HG02759 (cell line): Measurements from ENCODE around the gene ATP2A2.
"Not testable (repeated sequence)": the region's sequence is repeated elsewhere in the genome, so short reads cannot be mapped to it uniquely, and the experiment has no call there.

ENCODE experiments used
- ATAC-seq: cut with Tn5 transposase; IDR thresholded peaks from one replicate; pipeline ENCODE4 v1.9.1; 2021; ENCODE audit warnings: mild to moderate bottlenecking, moderate library complexity; ENCODE audit not compliant: unreplicated experiment

ATP2A2 gene

DNA sequence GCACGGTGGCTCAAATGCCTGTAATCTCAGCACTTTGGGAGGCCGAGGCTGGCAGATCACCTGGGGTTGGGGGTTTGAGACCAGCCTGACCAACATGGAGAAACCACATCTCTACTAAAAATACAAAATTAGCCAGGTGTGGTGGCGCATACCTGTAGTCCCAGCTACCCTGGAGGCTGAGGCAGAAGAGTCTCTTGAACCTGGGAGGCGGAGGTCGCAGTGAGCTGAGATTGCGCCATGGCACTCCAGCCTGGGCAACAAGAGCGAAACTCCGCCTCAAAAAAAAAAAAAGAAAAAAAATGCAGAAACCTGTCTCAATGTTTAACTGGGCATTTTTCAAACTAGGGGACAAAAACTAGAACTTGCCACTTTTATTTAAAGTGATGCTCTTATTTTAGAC is 59.2 kb downstream of the ATP2A2 start:
- ATAC-seq: not testable (repeated sequence)

DNA sequence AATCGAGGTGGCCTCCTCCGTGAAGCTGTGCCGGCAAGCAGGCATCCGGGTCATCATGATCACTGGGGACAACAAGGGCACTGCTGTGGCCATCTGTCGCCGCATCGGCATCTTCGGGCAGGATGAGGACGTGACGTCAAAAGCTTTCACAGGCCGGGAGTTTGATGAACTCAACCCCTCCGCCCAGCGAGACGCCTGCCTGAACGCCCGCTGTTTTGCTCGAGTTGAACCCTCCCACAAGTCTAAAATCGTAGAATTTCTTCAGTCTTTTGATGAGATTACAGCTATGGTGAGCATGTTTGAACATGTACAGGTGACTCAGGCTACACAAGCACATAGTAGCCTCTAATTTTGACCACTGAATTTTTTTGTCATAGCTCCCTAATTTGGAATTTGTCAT is 59.7 kb downstream of the ATP2A2 start:
- ATAC-seq: no peak

DNA sequence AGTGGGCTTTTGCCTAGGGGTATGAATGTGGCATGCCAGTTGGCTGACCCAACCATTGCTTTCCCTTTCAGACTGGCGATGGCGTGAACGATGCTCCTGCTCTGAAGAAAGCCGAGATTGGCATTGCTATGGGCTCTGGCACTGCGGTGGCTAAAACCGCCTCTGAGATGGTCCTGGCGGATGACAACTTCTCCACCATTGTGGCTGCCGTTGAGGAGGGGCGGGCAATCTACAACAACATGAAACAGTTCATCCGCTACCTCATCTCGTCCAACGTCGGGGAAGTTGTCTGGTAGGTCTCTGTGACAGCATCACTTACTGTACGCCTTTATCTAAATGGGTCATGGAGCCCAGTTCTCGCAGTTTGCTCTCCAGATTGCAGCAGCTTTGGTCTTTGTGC is 61.1 kb downstream of the ATP2A2 start:
- ATAC-seq: no peak

GRCh38 chr12:110343114-110343513 is 62.1 kb downstream of the ATP2A2 start:
- no peak for ATAC-seq

- no peak for ATAC-seq
Measured at GRCh38 chr12:110343736-110344555, 62.9 kb downstream of the ATP2A2 start.

DNA sequence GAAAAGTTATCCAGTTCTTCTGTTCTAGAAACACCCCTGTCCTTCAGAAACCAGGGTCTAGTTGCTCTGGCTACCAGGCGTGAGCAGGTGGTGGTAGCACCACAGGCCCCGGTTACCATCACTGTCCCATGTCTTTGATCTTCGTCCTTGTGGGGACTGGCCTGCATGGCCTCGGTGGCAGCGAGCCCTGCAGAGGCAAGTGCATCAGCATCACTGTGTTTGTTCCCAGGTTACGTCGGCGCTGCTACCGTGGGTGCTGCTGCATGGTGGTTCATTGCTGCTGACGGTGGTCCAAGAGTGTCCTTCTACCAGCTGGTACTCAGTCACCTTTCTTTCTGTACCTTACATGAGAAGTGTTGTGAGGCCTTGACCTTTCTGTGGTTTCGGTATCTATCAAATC is 63.6 kb downstream of the ATP2A2 start:
- ATAC-seq: no peak

GRCh38 chr12:110345176-110345661 is 64.2 kb downstream of the ATP2A2 start:
- ATAC-seq: no peak

- no peak for ATAC-seq
Measured at GRCh38 chr12:110345963-110346362, 64.9 kb downstream of the ATP2A2 start.

DNA sequence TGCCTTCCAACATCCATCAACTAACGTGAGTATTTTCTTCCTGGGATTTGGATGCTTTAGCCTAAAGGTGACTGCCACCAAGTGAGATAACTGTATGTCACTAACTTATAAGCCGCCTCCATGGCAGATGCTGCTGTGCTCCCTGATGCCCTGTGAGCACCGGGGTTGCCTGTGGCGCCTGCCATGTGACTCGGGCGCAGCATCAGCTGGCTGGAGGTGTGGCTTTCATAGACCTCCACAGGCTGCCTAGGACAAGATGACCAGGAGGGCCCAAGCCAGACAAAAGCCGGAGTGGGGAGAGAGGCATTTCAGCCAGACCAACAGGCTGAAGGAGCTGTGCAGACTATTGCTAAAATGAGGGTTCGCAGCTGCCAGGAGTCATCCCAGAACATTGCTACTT is 66.7 kb downstream of the ATP2A2 start:
- no peak for ATAC-seq

- no peak for ATAC-seq
Measured at GRCh38 chr12:110348431-110349059, 67.5 kb downstream of the ATP2A2 start.

DNA sequence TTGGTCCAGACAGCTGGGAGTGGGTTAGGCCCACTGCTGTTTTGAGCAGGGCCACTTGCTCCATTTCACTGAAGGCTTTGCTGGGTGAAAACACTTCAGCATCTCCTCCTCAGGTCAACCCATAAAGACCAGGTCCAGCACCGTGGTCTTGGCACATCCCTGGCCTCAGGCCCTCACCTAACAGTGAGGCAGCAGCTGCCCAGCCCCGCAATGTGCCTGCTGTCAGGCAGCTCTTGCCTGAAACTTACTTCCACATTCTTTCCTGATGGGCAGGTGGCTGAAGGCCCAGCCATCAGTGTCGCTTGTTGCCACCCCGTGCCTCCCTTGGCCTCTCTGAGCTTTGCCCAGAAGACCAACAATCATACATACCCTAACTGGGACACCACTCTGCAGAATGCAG is 68.0 kb downstream of the ATP2A2 start:
- ATAC-seq: no peak

DNA sequence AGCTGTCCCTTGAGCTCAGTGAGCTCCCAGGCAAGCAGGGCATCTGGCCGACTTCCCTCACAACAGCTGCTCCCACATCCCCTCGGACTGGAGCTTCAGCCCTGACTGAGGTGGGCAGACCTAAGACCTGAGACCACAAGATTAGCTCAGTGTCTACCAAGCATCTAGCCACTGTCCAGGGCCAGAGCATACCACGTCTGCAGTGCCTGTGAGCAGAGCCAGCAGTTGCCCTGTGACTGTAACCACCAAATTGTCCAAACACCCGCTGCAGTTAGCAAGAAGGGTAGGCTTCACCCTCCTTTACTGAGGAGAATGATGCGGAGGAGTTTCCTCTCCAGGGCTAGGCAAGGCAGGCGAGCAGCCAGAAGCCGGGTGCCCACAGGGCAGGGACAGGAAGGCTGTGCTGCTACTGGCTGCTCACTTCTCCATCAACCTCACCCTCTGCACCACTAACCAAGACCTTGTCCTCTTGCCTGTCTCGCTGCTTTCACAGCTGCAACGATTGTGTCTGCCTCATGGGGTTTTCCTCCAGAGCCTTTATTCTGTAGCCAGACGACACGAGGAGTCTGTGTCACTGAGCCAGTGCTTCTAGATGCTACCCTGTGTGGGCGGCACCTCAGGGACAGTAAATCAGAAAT is 68.6 kb downstream of the ATP2A2 start:
- peak; percentile 63 for ATAC-seq

- ATAC-seq: no peak
Measured at GRCh38 chr12:110351119-110351518, 70.1 kb downstream of the ATP2A2 start.

DNA sequence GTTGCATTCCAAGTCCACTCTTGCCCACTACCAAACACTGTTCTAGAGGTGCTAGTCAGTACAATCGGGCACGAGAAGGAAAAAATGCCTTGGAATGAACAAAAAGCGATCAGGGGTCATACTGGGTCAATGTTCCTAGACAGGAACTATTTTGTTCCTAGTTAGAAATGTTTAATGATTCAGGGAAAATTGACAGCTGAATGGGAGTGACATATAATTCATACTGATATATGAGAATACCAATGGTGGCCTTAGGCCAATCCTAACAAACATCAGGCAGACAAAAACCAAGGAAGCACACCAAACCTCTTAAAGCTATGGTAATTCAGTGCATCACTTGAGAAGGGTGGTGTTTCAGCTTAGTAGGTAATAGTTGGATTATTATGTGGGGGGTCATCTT is 71.4 kb downstream of the ATP2A2 start:
- ATAC-seq: no peak

DNA sequence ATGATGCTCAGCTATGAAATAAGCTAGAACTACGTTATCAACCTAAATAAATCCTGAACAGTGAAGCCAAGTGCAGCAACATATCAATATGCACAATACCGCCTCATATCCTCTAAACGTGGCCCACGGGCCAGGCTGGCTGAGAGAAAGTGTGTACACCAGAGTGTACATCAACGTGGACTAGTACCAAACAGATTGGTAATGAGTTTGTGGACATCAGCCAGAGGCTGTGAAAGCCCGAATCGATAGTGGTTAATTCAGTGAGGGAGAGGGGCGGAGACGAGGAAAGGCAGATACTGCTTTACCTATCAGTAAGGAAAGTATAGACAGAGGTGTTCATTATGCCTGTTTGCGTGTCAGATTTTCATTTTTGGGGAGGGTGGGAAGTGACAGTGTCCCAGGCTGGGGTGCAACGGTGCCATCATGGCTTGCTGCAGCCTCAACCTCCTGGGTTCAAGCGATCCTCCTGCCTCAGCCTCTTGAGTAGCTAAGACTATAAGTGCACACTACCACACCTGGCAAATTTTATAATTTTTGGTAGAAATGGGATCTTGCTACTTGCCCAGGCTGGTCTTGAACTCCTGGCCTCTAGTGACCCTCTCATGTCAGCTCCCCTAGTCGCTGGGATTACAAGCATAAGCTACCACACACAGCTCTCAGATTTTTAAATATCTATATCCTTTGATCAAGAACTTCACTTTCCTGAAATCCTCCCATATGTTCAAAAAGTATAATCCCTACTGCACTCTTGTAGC is 72.3 kb downstream of the ATP2A2 start:
- ATAC-seq: no peak

GRCh38 chr12:110354172-110354780 is 73.2 kb downstream of the ATP2A2 start:
- ATAC-seq: no peak

- no peak for ATAC-seq
Measured at GRCh38 chr12:110355073-110355472, 74.0 kb downstream of the ATP2A2 start.

GRCh38 chr12:110358384-110359097 is 77.5 kb downstream of the ATP2A2 start:
- not testable (repeated sequence) for ATAC-seq

DNA sequence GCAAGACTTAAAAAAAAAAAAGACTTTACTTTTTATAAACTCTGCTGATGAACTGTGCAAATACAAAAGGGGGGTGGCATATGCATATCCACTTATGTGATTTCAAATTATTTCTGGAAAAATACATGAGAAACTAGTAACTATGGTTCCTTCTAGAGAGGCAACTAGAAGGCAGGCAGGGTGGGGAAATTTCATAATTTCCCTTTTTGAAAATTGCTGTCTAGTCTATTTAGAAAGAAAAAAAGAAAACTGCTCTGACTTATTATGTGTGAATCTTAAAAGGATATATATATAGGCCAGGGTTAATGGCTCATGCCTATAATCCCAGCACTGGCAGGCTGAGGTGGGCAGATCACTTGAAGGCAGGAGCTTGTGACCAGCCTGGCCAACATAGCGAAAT is 80.2 kb downstream of the ATP2A2 start:
- no peak for ATAC-seq
